OCI-LY1 (cell line): ENCODE data around the gene NDUFB7.

Source experiments
- H2AFZ ChIP-seq: fragments of 200-600 bp; sonication (generic), shearing (Covaris generic); 2 replicates; pipeline ENCODE4 v1.6.0; 2014; ENCODE audit warnings: antibody characterized with exemption, mild to moderate bottlenecking, low read length
- H3F3A ChIP-seq: fragments of 200-600 bp; sonication (generic), shearing (Covaris generic); 2 replicates; pipeline ENCODE4 v1.6.0; 2014; ENCODE audit warnings: mild to moderate bottlenecking, antibody characterized with exemption, low read length, moderate library complexity; ENCODE audit not compliant: insufficient read depth
- H3K27ac ChIP-seq: fragments of 200-600 bp; sonication (generic); 2 replicates; pipeline ENCODE4 v1.5.1; 2014; ENCODE audit warnings: low read length, mixed run types, mild to moderate bottlenecking, low read depth; ENCODE audit not compliant: poor library complexity, severe bottlenecking
- H3K27me3 ChIP-seq: fragments of 200-600 bp; sonication (generic); 2 replicates; pipeline ENCODE4 v1.6.0; 2014; ENCODE audit warnings: antibody characterized with exemption, mild to moderate bottlenecking, low read length, moderate library complexity; ENCODE audit not compliant: insufficient read depth
- H3K36me3 ChIP-seq: fragments of 200-600 bp; sonication (generic); 2 replicates; pipeline ENCODE4 v1.6.1; 2014; ENCODE audit warnings: mild to moderate bottlenecking, antibody characterized with exemption, low read length, moderate library complexity, mixed read lengths; ENCODE audit not compliant: insufficient read depth
- H3K4me1 ChIP-seq: fragments of 200-600 bp; sonication (generic); 2 replicates; pipeline ENCODE4 v1.5.1; 2014; ENCODE audit warnings: mild to moderate bottlenecking, low read length, moderate library complexity; ENCODE audit not compliant: insufficient read depth, severe bottlenecking
- H3K4me2 ChIP-seq: fragments of 200-600 bp; sonication (generic), shearing (Covaris generic); 2 replicates; pipeline ENCODE4 v1.6.1; 2014; ENCODE audit warnings: low read length
- H3K4me3 ChIP-seq: fragments of 200-600 bp; sonication (generic); 2 replicates; pipeline ENCODE4 v1.5.1; 2014; ENCODE audit warnings: low read length, low read depth, mild to moderate bottlenecking, mixed read lengths; ENCODE audit not compliant: poor library complexity, severe bottlenecking
- H3K79me2 ChIP-seq: fragments of 200-600 bp; shearing (Covaris generic); 2 replicates; pipeline ENCODE4 v1.6.1; 2016; ENCODE audit warnings: mixed run types, low read length, mixed read lengths; ENCODE audit not compliant: insufficient read depth
- H3K9ac ChIP-seq: fragments of 200-600 bp; sonication (generic), shearing (Covaris generic); 2 replicates; pipeline ENCODE4 v1.6.1; 2014; ENCODE audit warnings: mild to moderate bottlenecking, low read length, mixed read lengths
- H3K9me2 ChIP-seq: fragments of 200-600 bp; sonication (generic), shearing (Covaris generic); 2 replicates; pipeline ENCODE4 v1.6.1; 2014; ENCODE audit warnings: low read depth, mild to moderate bottlenecking, low read length, mixed read lengths
- H3K9me3 ChIP-seq: fragments of 200-600 bp; shearing (Covaris generic); 2 replicates; pipeline ENCODE4 v1.6.1; 2014; ENCODE audit warnings: low read length, mixed read lengths
- H4K20me1 ChIP-seq: fragments of 200-600 bp; sonication (generic), shearing (Covaris generic); 2 replicates; pipeline ENCODE4 v1.6.0; 2016; ENCODE audit warnings: mild to moderate bottlenecking, low read length; ENCODE audit not compliant: insufficient read depth
- EZH2 ChIP-seq: fragments of 200-600 bp; sonication (generic), shearing (Covaris generic); IDR thresholded peaks from 2 replicates; pipeline ENCODE4 v1.8.0; 2017; ENCODE audit warnings: borderline replicate concordance, mixed run types, mild to moderate bottlenecking, antibody characterized with exemption, low read length, moderate library complexity, mixed read lengths
- TF ChIP-seq, protein P1 (sequence below): fragments of 200-600 bp; sonication (generic), shearing (Covaris generic); IDR thresholded peaks from 2 replicates; pipeline ENCODE4 v1.5.1; 2017; ENCODE audit warnings: mild to moderate bottlenecking, antibody characterized with exemption, low read length, moderate library complexity, mixed read lengths

The NDUFB7 gene

GRCh38 chr19:14571695-14572490 lies at the start of gene NDUFB7:
Gene NDUFB7 (minus strand): TSS chr19:14572066. CDS start chr19:14572000, 66 bp downstream.
- Histone ChIP-seq H3K4me3 (peak within 1 kb of the TSS; percentile 78), H3K9ac (peak within 1 kb of the TSS; percentile 79), H3K27me3 (no peaks in the 10 kb centered on the region), H3K4me2 (peak within 1 kb of the TSS; percentile 88), H3F3A (no peaks in the 10 kb centered on the region), H3K4me1 (peaks cover 27% of the 10 kb centered on the region), H3K9me2 (no peaks in the 10 kb centered on the region), H3K27ac (peak within 1 kb of the TSS; percentile 55), H2AFZ (no peak within 1 kb of the TSS), H3K36me3 (peaks cover 8% of the 10 kb centered on the region; the same call in 1 of the 2 replicates), H4K20me1 (no peaks in the 10 kb centered on the region), H3K79me2 (peaks cover 9% of the 10 kb centered on the region), H3K9me3 (no peaks in the 10 kb centered on the region)
- TF ChIP-seq, protein P1, sequence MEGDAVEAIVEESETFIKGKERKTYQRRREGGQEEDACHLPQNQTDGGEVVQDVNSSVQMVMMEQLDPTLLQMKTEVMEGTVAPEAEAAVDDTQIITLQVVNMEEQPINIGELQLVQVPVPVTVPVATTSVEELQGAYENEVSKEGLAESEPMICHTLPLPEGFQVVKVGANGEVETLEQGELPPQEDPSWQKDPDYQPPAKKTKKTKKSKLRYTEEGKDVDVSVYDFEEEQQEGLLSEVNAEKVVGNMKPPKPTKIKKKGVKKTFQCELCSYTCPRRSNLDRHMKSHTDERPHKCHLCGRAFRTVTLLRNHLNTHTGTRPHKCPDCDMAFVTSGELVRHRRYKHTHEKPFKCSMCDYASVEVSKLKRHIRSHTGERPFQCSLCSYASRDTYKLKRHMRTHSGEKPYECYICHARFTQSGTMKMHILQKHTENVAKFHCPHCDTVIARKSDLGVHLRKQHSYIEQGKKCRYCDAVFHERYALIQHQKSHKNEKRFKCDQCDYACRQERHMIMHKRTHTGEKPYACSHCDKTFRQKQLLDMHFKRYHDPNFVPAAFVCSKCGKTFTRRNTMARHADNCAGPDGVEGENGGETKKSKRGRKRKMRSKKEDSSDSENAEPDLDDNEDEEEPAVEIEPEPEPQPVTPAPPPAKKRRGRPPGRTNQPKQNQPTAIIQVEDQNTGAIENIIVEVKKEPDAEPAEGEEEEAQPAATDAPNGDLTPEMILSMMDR: peak; percentile 91
- no peak for TF ChIP-seq EZH2

DNA sequence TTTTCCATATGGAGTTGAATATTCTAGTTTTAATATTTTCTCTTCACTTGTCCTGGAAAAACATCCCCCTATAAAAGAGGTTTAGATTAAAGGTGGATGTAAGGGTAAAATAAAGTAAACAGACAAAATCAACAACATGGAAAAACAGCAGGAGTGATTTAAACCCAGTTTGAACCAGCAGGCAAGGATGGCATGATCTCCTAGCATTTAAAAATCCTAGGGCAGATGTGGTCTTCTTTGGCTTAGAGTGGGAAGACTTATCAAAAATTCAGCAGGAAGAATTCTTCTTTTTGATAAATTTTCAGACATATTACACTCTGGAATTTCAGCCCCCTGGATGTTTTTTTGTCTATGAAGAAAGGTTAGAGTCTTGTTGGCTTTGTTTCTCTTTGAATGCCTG lies 47.5 kb upstream of the NDUFB7 start:
- Histone ChIP-seq H3K27ac (no peak overlapping the region), H3K27me3 (no peaks in the 10 kb centered on the region), H2AFZ (no peak overlapping the region), H3K36me3 (no peaks in the 10 kb centered on the region; the same call in 1 of the 2 replicates), H3K9ac (no peak overlapping the region), H3K9me3 (peaks cover 13% of the 10 kb centered on the region), H3K4me1 (no peaks in the 10 kb centered on the region), H3K4me2 (no peak overlapping the region), H3K79me2 (no peaks in the 10 kb centered on the region), H3K9me2 (no peaks in the 10 kb centered on the region), H3F3A (no peaks in the 10 kb centered on the region), H3K4me3 (no peak overlapping the region), H4K20me1 (no peaks in the 10 kb centered on the region)
- TF ChIP-seq EZH2: no peak
- TF ChIP-seq, protein P1: no peak

- no peak overlapping the region for H3K27ac ChIP-seq
- H3K4me2 ChIP-seq: no peak overlapping the region
- no peak for TF ChIP-seq EZH2
- TF ChIP-seq, protein P1: no peak
- 0 out of 2 replicates have a peak, but pooled peaks cover 5% of the 10 kb centered on the region for H3F3A ChIP-seq
- peaks cover 20% of the 10 kb centered on the region for H3K4me1 ChIP-seq
- H3K9me3 ChIP-seq: peaks cover 13% of the 10 kb centered on the region
- H3K27me3 ChIP-seq: no peaks in the 10 kb centered on the region
- no peaks in the 10 kb centered on the region; the same call in 1 of the 2 replicates for H3K36me3 ChIP-seq
- H3K4me3 ChIP-seq: no peak overlapping the region
- no peaks in the 10 kb centered on the region for H4K20me1 ChIP-seq
- H2AFZ ChIP-seq: no peak overlapping the region
- no peak overlapping the region for H3K9ac ChIP-seq
- H3K79me2 ChIP-seq: no peaks in the 10 kb centered on the region
- H3K9me2 ChIP-seq: no peaks in the 10 kb centered on the region
Observed at GRCh38 chr19:14616407-14616806, 44.5 kb upstream of the NDUFB7 start.
